HCT116 (cell line): ENCODE measurements around the gene TAS2R19. TPM values are rescaled to one million over a fixed set of nuclear protein-coding genes. Genes with fewer than 3 reads are reported as not detected.

Experiments used
- ATAC-seq: fragments of 200-7000 bp; cut with Tn5 transposase; 2 replicates; pipeline ENCODE4 v1.9.1; 2020; ENCODE audit warnings: mild to moderate bottlenecking, moderate library complexity
- BruUV-seq: library from RNA; stranded (reverse); fragments of 400-500 nt; replicated peaks from 2 replicates; lab custom pipeline; 2021; lab: Mats Ljungman, UMichigan
- CTCF ChIA-PET: fragments of 300-600 bp; sonication (Branson Sonifier 250); formaldehyde crosslinking; loops from one replicate; lab custom pipeline; 2021; ENCODE audit warnings: antibody characterized with exemption; lab: Charles Lee
- POLR2A ChIA-PET: fragments of 300-600, 350-600 bp; sonication (Branson Sonifier 250); formaldehyde crosslinking; loops from one replicate; lab custom pipeline; 2021; ENCODE audit warnings: antibody characterized with exemption; lab: Charles Lee
- RAD21 ChIA-PET, 2 experiments: fragments of 300-600 bp; sonication (Branson Sonifier 250); formaldehyde crosslinking; loops; one replicate each; lab custom pipeline; 2023; ENCODE audit warnings: low total read pairs in 2 of 2; ENCODE audit not compliant: uncharacterized antibody in 2 of 2, unreplicated experiment in 2 of 2, low non-redundant PET in 1 of 2; lab: Charles Lee
- DNase-seq: peaks from one replicate; pipeline ENCODE4 v3.0.0-alpha.2; 2010; ENCODE audit warnings: low read depth, low spot score
- H2AFZ ChIP-seq: fragments of 200-600 bp; shearing (Covaris generic), sonication (generic); 2 replicates; pipeline ENCODE4 v1.6.1; 2017; ENCODE audit warnings: low read depth, mixed run types, mixed read lengths, antibody characterized with exemption, low read length; ENCODE audit not compliant: poor library complexity, severe bottlenecking
- H3K27ac ChIP-seq: 2 replicates; pipeline ENCODE4 v1.5.1; 2012; ENCODE audit warnings: low read depth, low read length
- H3K27me3 ChIP-seq: fragments of 200-600 bp; sonication (generic); 2 replicates; pipeline ENCODE4 v1.6.1; 2016; ENCODE audit warnings: mixed run types, low read length, mixed read lengths; ENCODE audit not compliant: insufficient read depth
- H3K36me3 ChIP-seq, 2 experiments: fragments of 200-500 bp in 1 of 2; fragments of 200-600 bp in 1 of 2; sonication (Bioruptor generic) in 1 of 2; sonication (generic) in 1 of 2; 2 replicates each; pipeline versions ENCODE4 v1.5.1 to v1.6.1; 2014 to 2016; ENCODE audit warnings: low read length in 2 of 2, inconsistent platforms in 1 of 2, mixed read lengths in 1 of 2, mixed run types in 1 of 2; ENCODE audit not compliant: insufficient read depth in 2 of 2, control insufficient read depth in 1 of 2
- H3K4me1 ChIP-seq, 2 experiments: fragments of 200-600 bp in 1 of 2; sonication (generic) in 1 of 2; 2 replicates each; pipeline versions ENCODE4 v1.5.1 to v1.6.1; 2012 to 2017; ENCODE audit warnings: low read length in 2 of 2, inconsistent platforms in 1 of 2, mild to moderate bottlenecking in 1 of 2, mixed read lengths in 1 of 2, mixed run types in 1 of 2, moderate library complexity in 1 of 2; ENCODE audit not compliant: insufficient read depth in 2 of 2, control insufficient read depth in 1 of 2
- H3K4me2 ChIP-seq: fragments of 200-600 bp; sonication (generic); 2 replicates; pipeline ENCODE4 v1.6.1; 2017; ENCODE audit warnings: mixed run types, low read length, mixed read lengths
- H3K4me3 ChIP-seq, 2 experiments: fragments of 200-600 bp in 1 of 2; sonication (generic) in 1 of 2; replicated peaks in 1 of 2; 2 replicates each; pipeline ENCODE4 v1.5.1; 2011 to 2016; ENCODE audit warnings: low read length in 2 of 2, control low read depth in 1 of 2, low read depth in 1 of 2, mild to moderate bottlenecking in 1 of 2, mixed read lengths in 1 of 2, mixed run types in 1 of 2
- H3K79me2 ChIP-seq: fragments of 200-600 bp; sonication (generic); 2 replicates; pipeline ENCODE4 v1.6.1; 2017; ENCODE audit warnings: mild to moderate bottlenecking, mixed run types, low read length, moderate library complexity, mixed read lengths; ENCODE audit not compliant: insufficient read depth
- H3K9ac ChIP-seq: fragments of 200-600 bp; sonication (generic); 2 replicates; pipeline ENCODE4 v1.6.1; 2016; ENCODE audit warnings: low read length, mixed read lengths
- H3K9me2 ChIP-seq: fragments of 200-600 bp; sonication (generic), shearing (Covaris generic); 2 replicates; pipeline ENCODE4 v1.6.1; 2017; ENCODE audit warnings: mixed run types, mild to moderate bottlenecking, moderate library complexity; ENCODE audit not compliant: insufficient read depth
- H3K9me3 ChIP-seq, 2 experiments: fragments of 200-500 bp in 1 of 2; fragments of 200-600 bp in 1 of 2; sonication (Bioruptor generic) in 1 of 2; sonication (generic) in 1 of 2; 2 replicates each; pipeline ENCODE4 v1.6.1; 2014 to 2017; ENCODE audit warnings: low read length in 2 of 2, mixed read lengths in 2 of 2, inconsistent platforms in 1 of 2, low read depth in 1 of 2, mild to moderate bottlenecking in 1 of 2, mixed run types in 1 of 2, moderate library complexity in 1 of 2; ENCODE audit not compliant: control insufficient read depth in 1 of 2, insufficient read depth in 1 of 2
- H4K20me1 ChIP-seq: fragments of 200-600 bp; sonication (generic), shearing (Covaris generic); 2 replicates; pipeline ENCODE4 v1.6.1; 2017; ENCODE audit warnings: mixed run types, mild to moderate bottlenecking, moderate library complexity; ENCODE audit not compliant: insufficient read depth
- EGR1 ChIP-seq: IDR thresholded peaks from 2 replicates; pipeline ENCODE4 v1.6.1; 2012; ENCODE audit warnings: low read depth
- ELF1 ChIP-seq: IDR thresholded peaks from 2 replicates; pipeline ENCODE4 v1.6.1; 2012; ENCODE audit warnings: low read depth, borderline replicate concordance
- EZH2 ChIP-seq: fragments of 200-600 bp; sonication (generic); IDR thresholded peaks from 2 replicates; pipeline ENCODE4 v1.6.1; 2017; ENCODE audit warnings: antibody characterized with exemption, mixed run types
- EZH2phosphoT487 ChIP-seq: fragments of 200-600 bp; IDR thresholded peaks from 2 replicates; pipeline ENCODE4 v1.6.1; 2018; ENCODE audit warnings: antibody characterized with exemption, borderline replicate concordance
- FOSL1 ChIP-seq: IDR thresholded peaks from 2 replicates; pipeline ENCODE4 v1.6.1; 2012; ENCODE audit warnings: low read depth
- JUND ChIP-seq: IDR thresholded peaks from 2 replicates; pipeline ENCODE4 v1.6.1; 2012
- POLR2A ChIP-seq: IDR thresholded peaks from 2 replicates; pipeline ENCODE4 v1.7.0; 2011; ENCODE audit warnings: borderline replicate concordance; ENCODE audit not compliant: insufficient read depth, insufficient read length; ENCODE audit errors: extremely low read depth
- POLR2AphosphoS5 ChIP-seq: IDR thresholded peaks from 2 replicates; pipeline ENCODE4 v1.6.1; 2011; ENCODE audit warnings: mild to moderate bottlenecking, low read depth, low read length, moderate library complexity
- RAD21 ChIP-seq: IDR thresholded peaks from 2 replicates; pipeline ENCODE4 v1.6.1; 2012; ENCODE audit warnings: low read depth, mild to moderate bottlenecking
- SIN3A ChIP-seq: IDR thresholded peaks from 2 replicates; pipeline ENCODE4 v1.6.1; 2012; ENCODE audit warnings: low read depth
- SP1 ChIP-seq: IDR thresholded peaks from 2 replicates; pipeline ENCODE4 v1.6.1; 2012; ENCODE audit warnings: low read depth
- SRF ChIP-seq: IDR thresholded peaks from 2 replicates; pipeline ENCODE4 v1.6.1; 2012; ENCODE audit warnings: low read depth
- TCF7L2 ChIP-seq: IDR thresholded peaks from 2 replicates; pipeline ENCODE4 v1.7.0; 2011; ENCODE audit warnings: borderline replicate concordance, inconsistent platforms; ENCODE audit not compliant: insufficient read depth, insufficient read length; ENCODE audit errors: extremely low read depth
- YY1 ChIP-seq: IDR thresholded peaks from 2 replicates; pipeline ENCODE4 v1.6.1; 2011; ENCODE audit warnings: low read length, low read depth, moderate library complexity, mild to moderate bottlenecking; ENCODE audit not compliant: insufficient replicate concordance; ENCODE audit errors: extremely low read depth
- ZNF274 ChIP-seq: fragments of 200-500 bp; sonication (Bioruptor generic); IDR thresholded peaks from 2 replicates; pipeline ENCODE4 v1.6.1; 2014; ENCODE audit warnings: mild to moderate bottlenecking, low read depth, low read length, inconsistent platforms
- intact Hi-C: fragments of 100-400 bp; cut with micrococcal nuclease; formaldehyde crosslinking; loops from 2 replicates; pipeline ENCODE4 v1.10.0; 2022
- total RNA-seq: library from RNA; stranded (reverse); gene quantifications from one replicate; pipeline ENCODE4 v1.2.1, GENCODE V29; 2021; ENCODE audit not compliant: unreplicated experiment
- TF ChIP-seq, protein P1 (sequence below), 3 experiments: fragments of 200-600 bp in 1 of 3; sonication (generic) in 1 of 3; IDR thresholded peaks in 2 of 3; conservative IDR thresholded peaks in 1 of 3; 2 replicates each; pipeline ENCODE4 v1.5.1; 2012 to 2017; ENCODE audit warnings: low read depth in 2 of 3, low read length in 2 of 3, antibody characterized with exemption in 1 of 3, borderline replicate concordance in 1 of 3, control low read depth in 1 of 3, mild to moderate bottlenecking in 1 of 3, mixed read lengths in 1 of 3, mixed run types in 1 of 3, moderate library complexity in 1 of 3; ENCODE audit not compliant: insufficient read depth in 1 of 3
- TF ChIP-seq, protein P2 (sequence below): IDR thresholded peaks from 2 replicates; pipeline ENCODE4 v1.6.1; 2011; ENCODE audit warnings: mild to moderate bottlenecking, low read length, moderate library complexity; ENCODE audit not compliant: insufficient replicate concordance; ENCODE audit errors: extremely low read depth
- TF ChIP-seq, protein P3 (sequence below): IDR thresholded peaks from 2 replicates; pipeline ENCODE4 v1.6.1; 2012; ENCODE audit warnings: low read depth
- TF ChIP-seq, protein P4 (sequence below): IDR thresholded peaks from 2 replicates; pipeline ENCODE4 v1.6.1; 2012
- TF ChIP-seq, protein P5 (sequence below): IDR thresholded peaks from 2 replicates; pipeline ENCODE4 v1.6.1; 2012

The TAS2R19 gene
- total RNA-seq, 1 experiment from 2014 or later: 1.6 TPM

DNA sequence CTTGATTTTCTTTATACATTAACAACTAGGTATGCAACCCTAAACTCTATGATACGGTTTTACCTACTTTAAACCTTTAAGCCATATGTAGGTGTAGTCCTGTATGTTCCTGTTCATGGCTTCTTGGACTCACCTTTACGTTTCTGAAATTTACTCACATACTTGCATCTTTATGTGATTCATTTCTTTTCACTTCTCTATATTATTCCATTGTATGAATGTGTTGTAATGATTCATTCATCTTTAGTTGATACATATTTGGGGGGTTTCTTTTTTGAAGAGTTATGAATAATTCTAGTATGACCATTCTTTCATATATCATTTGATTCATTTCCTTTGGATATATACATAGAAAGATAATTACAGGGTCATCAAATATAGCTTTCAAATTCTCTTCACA, 33.3 kb downstream of the TAS2R19 start:
- no TSS peak for BruUV-seq
- DNase-seq (no peak), ATAC-seq (no peak)
- H3K27ac ChIP-seq: no peak overlapping the region
- H3K9me2 ChIP-seq: no peaks in the 10 kb centered on the region
- ChIA-PET CTCF (no interaction called here), RAD21 (no interaction called here), POLR2A (no interaction called here)
- peaks cover 0 to 8% of the 10 kb centered on the region in 2 experiments; a peak in 1 of 4 replicates for H3K9me3 ChIP-seq
- H3K4me3 ChIP-seq: no peak overlapping the region
- no peak overlapping the region for H3K4me2 ChIP-seq
- H3K36me3 ChIP-seq: no peaks in the 10 kb centered on the region
- intact Hi-C loops: no loop called here
- H3K27me3 ChIP-seq: no peaks in the 10 kb centered on the region
- TF ChIP-seq, protein P1, sequence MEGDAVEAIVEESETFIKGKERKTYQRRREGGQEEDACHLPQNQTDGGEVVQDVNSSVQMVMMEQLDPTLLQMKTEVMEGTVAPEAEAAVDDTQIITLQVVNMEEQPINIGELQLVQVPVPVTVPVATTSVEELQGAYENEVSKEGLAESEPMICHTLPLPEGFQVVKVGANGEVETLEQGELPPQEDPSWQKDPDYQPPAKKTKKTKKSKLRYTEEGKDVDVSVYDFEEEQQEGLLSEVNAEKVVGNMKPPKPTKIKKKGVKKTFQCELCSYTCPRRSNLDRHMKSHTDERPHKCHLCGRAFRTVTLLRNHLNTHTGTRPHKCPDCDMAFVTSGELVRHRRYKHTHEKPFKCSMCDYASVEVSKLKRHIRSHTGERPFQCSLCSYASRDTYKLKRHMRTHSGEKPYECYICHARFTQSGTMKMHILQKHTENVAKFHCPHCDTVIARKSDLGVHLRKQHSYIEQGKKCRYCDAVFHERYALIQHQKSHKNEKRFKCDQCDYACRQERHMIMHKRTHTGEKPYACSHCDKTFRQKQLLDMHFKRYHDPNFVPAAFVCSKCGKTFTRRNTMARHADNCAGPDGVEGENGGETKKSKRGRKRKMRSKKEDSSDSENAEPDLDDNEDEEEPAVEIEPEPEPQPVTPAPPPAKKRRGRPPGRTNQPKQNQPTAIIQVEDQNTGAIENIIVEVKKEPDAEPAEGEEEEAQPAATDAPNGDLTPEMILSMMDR (IDR thresholded peaks at IDR 0.05 in 2 of 3, conservative IDR thresholded peaks at IDR 0.05 in 1 of 3; ENCODE audit: borderline replicate concordance in 1 of 3, insufficient read depth in 1 of 3, low read depth in 2 of 3, low read length in 2 of 3): no peak
- TF ChIP-seq EZH2phosphoT487 (no peak), RAD21 (no peak), TCF7L2 (no peak), SRF (no peak), ZNF274 (no peak), EGR1 (no peak), SIN3A (no peak), SP1 (no peak), ELF1 (no peak), JUND (no peak), FOSL1 (no peak), POLR2A (no peak), YY1 (no peak), EZH2 (no peak), POLR2AphosphoS5 (no peak)
- TF ChIP-seq, protein P2, sequence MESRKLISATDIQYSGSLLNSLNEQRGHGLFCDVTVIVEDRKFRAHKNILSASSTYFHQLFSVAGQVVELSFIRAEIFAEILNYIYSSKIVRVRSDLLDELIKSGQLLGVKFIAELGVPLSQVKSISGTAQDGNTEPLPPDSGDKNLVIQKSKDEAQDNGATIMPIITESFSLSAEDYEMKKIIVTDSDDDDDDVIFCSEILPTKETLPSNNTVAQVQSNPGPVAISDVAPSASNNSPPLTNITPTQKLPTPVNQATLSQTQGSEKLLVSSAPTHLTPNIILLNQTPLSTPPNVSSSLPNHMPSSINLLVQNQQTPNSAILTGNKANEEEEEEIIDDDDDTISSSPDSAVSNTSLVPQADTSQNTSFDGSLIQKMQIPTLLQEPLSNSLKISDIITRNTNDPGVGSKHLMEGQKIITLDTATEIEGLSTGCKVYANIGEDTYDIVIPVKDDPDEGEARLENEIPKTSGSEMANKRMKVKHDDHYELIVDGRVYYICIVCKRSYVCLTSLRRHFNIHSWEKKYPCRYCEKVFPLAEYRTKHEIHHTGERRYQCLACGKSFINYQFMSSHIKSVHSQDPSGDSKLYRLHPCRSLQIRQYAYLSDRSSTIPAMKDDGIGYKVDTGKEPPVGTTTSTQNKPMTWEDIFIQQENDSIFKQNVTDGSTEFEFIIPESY: no peak
- TF ChIP-seq, protein P3, sequence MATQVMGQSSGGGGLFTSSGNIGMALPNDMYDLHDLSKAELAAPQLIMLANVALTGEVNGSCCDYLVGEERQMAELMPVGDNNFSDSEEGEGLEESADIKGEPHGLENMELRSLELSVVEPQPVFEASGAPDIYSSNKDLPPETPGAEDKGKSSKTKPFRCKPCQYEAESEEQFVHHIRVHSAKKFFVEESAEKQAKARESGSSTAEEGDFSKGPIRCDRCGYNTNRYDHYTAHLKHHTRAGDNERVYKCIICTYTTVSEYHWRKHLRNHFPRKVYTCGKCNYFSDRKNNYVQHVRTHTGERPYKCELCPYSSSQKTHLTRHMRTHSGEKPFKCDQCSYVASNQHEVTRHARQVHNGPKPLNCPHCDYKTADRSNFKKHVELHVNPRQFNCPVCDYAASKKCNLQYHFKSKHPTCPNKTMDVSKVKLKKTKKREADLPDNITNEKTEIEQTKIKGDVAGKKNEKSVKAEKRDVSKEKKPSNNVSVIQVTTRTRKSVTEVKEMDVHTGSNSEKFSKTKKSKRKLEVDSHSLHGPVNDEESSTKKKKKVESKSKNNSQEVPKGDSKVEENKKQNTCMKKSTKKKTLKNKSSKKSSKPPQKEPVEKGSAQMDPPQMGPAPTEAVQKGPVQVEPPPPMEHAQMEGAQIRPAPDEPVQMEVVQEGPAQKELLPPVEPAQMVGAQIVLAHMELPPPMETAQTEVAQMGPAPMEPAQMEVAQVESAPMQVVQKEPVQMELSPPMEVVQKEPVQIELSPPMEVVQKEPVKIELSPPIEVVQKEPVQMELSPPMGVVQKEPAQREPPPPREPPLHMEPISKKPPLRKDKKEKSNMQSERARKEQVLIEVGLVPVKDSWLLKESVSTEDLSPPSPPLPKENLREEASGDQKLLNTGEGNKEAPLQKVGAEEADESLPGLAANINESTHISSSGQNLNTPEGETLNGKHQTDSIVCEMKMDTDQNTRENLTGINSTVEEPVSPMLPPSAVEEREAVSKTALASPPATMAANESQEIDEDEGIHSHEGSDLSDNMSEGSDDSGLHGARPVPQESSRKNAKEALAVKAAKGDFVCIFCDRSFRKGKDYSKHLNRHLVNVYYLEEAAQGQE: no peak
- TF ChIP-seq, protein P4, sequence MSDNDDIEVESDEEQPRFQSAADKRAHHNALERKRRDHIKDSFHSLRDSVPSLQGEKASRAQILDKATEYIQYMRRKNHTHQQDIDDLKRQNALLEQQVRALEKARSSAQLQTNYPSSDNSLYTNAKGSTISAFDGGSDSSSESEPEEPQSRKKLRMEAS: no peak
- TF ChIP-seq, protein P5, sequence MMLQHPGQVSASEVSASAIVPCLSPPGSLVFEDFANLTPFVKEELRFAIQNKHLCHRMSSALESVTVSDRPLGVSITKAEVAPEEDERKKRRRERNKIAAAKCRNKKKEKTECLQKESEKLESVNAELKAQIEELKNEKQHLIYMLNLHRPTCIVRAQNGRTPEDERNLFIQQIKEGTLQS: no peak
- no peak overlapping the region for H3K9ac ChIP-seq
- no peaks in the 10 kb centered on the region for H4K20me1 ChIP-seq
- no peaks in the 10 kb centered on the region for H3K79me2 ChIP-seq
- no peaks in the 10 kb centered on the region for H3K4me1 ChIP-seq
- no peak overlapping the region for H2AFZ ChIP-seq
